DOHH2 (cell line): ENCODE measurements around the gene TENT4A.

Source experiments
- EZH2phosphoT487 ChIP-seq: fragments of 200-600 bp; sonication (generic); IDR thresholded peaks from 2 replicates; pipeline ENCODE4 v1.6.1; 2017; ENCODE audit warnings: borderline replicate concordance, mild to moderate bottlenecking, antibody characterized with exemption, low read length, moderate library complexity, mixed read lengths
- TF ChIP-seq, protein P1 (sequence below): fragments of 200-600 bp; sonication (generic); IDR thresholded peaks from one replicate; pipeline ENCODE4 v1.5.1; 2014; ENCODE audit warnings: antibody characterized with exemption, mild to moderate bottlenecking, low read depth, low read length; ENCODE audit not compliant: poor library complexity, severe bottlenecking

DNA sequence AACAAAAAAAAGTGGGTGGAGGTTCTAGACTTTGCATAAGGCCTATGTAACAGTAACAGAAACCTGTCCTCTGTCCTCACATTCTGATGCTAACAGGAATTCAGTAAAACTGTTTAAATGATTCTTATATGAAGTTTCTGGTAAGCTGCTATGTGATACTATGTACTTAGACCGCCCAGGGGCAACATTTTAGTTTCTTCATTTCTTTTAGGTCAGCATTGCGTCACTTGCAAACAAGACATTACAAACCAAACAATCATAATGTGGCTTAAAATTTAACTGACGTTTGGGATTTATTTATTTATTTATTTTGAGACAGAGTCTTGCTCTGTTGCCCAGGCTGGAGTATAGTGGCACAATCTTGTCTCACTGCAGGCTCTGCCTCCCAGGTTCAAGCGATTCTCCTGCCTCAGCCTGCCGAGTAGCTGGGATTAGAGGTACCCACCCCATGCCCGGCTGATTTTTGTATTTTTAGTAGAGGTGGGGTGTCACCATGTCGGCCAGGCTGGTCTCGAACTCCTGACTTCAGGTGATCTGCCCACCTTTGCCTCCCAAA is 44.3 kb downstream of the TENT4A start:
- TF ChIP-seq, protein P1, sequence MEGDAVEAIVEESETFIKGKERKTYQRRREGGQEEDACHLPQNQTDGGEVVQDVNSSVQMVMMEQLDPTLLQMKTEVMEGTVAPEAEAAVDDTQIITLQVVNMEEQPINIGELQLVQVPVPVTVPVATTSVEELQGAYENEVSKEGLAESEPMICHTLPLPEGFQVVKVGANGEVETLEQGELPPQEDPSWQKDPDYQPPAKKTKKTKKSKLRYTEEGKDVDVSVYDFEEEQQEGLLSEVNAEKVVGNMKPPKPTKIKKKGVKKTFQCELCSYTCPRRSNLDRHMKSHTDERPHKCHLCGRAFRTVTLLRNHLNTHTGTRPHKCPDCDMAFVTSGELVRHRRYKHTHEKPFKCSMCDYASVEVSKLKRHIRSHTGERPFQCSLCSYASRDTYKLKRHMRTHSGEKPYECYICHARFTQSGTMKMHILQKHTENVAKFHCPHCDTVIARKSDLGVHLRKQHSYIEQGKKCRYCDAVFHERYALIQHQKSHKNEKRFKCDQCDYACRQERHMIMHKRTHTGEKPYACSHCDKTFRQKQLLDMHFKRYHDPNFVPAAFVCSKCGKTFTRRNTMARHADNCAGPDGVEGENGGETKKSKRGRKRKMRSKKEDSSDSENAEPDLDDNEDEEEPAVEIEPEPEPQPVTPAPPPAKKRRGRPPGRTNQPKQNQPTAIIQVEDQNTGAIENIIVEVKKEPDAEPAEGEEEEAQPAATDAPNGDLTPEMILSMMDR, result no peak
- TF ChIP-seq EZH2phosphoT487, result no peak
